Heart left ventricle (tissue), 16 donors: Measurements from ENCODE around the gene RFX1. TPM values are rescaled to one million over a fixed set of nuclear protein-coding genes. Genes with fewer than 3 reads are reported as not detected.

Experiments
- ATAC-seq, 4 donors: fragments of 200-7000 bp; cut with Tn5 transposase; one replicate each; pipeline ENCODE4 v1.9.1; 2020 to 2022; ENCODE audit warnings: moderate library complexity in 4 of 4, mild to moderate bottlenecking in 3 of 4, moderate number of reproducible peaks in 1 of 4
- DNase-seq, 5 donors: peaks; one replicate each; pipeline ENCODE4 v3.0.0-alpha.2; 2020
- H3K27ac ChIP-seq, 12 donors: fragments of 200-600 bp; sonication (generic) in 4 of 12; one replicate each; pipeline versions ENCODE4 v1.5.0 to v1.8.0; 2016 to 2022; ENCODE audit warnings: mild to moderate bottlenecking in 2 of 12
- H3K27me3 ChIP-seq, 9 donors: fragments of 200-600 bp; sonication (generic) in 2 of 9; one replicate each; pipeline versions ENCODE4 v1.5.1 to v1.8.0; 2016 to 2022; ENCODE audit warnings: mild to moderate bottlenecking in 3 of 9
- H3K36me3 ChIP-seq, 9 donors: fragments of 200-600 bp; sonication (generic) in 2 of 9; one replicate each; pipeline versions ENCODE4 v1.5.0 to v1.8.0; 2018 to 2022; ENCODE audit warnings: mild to moderate bottlenecking in 2 of 9
- H3K4me1 ChIP-seq, 12 donors: fragments of 200-600 bp; sonication (generic) in 4 of 12; one replicate each; pipeline versions ENCODE4 v1.5.0 to v1.8.0; 2016 to 2022; ENCODE audit warnings: mild to moderate bottlenecking in 3 of 12
- H3K4me3 ChIP-seq, 12 donors: fragments of 200-600 bp; sonication (generic) in 4 of 12; one replicate each; pipeline versions ENCODE4 v1.5.0 to v1.8.0; 2017 to 2022; ENCODE audit warnings: mild to moderate bottlenecking in 9 of 12, moderate library complexity in 4 of 12
- H3K9me3 ChIP-seq, 12 donors: fragments of 200-600 bp; sonication (generic) in 4 of 12; one replicate each; pipeline versions ENCODE4 v1.5.0 to v1.8.0; 2016 to 2022; ENCODE audit warnings: mild to moderate bottlenecking in 1 of 12
- CTCF ChIP-seq, 12 donors: fragments of 200-600 bp; sonication (generic) in 4 of 12; IDR thresholded peaks; one replicate each; pipeline versions ENCODE4 v1.5.0 to v1.8.0; 2018 to 2022; ENCODE audit warnings: antibody characterized with exemption in 12 of 12, mild to moderate bottlenecking in 5 of 12
- POLR2A ChIP-seq, 2 donors: fragments of 450-650 bp; IDR thresholded peaks; one replicate each; pipeline ENCODE4 v1.6.1; 2017; ENCODE audit warnings: antibody characterized with exemption in 2 of 2, mild to moderate bottlenecking in 2 of 2, moderate library complexity in 2 of 2
- WGBS, 4 donors: extraction: QIAGEN DNeasy Blood & Tissue Kit in 2 of 4; methylation state at CpG; one replicate each; pipeline versions ENCODE4 v1.1.5 to v1.1.7; 2013 to 2018; 5-methylcytosine and 5-hydroxymethylcytosine counted together
- intact Hi-C, 10 donors: fragments of 100-400 bp; cut with DNase I; formaldehyde crosslinking; loops; one replicate each; pipeline versions ENCODE4 v1.11.1 to v1.14.2; 2022
- polyA plus RNA-seq, 2 donors: library from polyadenylated mRNA; stranded (reverse); fragments of 200-250 nt; gene quantifications; one replicate each; pipeline ENCODE4 v1.2.3, GENCODE V29; 2013
- total RNA-seq, 9 donors: library from RNA; depleted of rRNA in 2 of 9; stranded (reverse); fragments of >200 nt in 2 of 9; fragmentation: NEBNext Ultra II Directional in 3 of 9; extraction: Animal tissue kit (Norgen Biotek cat#: 25700) in 3 of 9; gene quantifications; one replicate each; pipeline versions ENCODE4 v1.1.0 to v1.2.4, GENCODE V29; 2016 to 2023
- donor health status: ischemic (EF 13 %, LVEDD 7.1; RV severe dilation, severe dysfunction).
- donor health status: healthy with polysubstance abuse.
- donor health status: DM: no; HTN: yes; CAD: no.
- donor health status: DM: no; HTN: no; CAD: no.
- donor health status: ischemic (EF 25% LVEDD 6.9; RV normal size, moderate dysfunction).
- donor health status: ischemic (EF 25% LVEDD 5.7; RV mildly dilated, moderate dysfunction).
- donor health status: healthy.
- donor health status: DM: yes; HTN: yes; CAD: no.
- donor health status: ischemic (EF 35%, LVEDD 5.7; RV mildly dilated, moderate dysfunction).
- donor health status: nonischemic (EF 11% LVEDD 7.7; RV severe dilation, severe dysfunction).
- donor health status: DM: yes; HTN: yes; CAD: no.
- donor health status: PGD.
- donor health status: ischemic (EF 29% LVEDD 5.4; RV normal size, mild dysfunction).
- donor health status: nonischemic (EF 23%, LVEDD 6.1; RV moderate dilation, normal function).

Gene RFX1
- total and polyA plus RNA-seq, 11 donors = 4.0 to 15.4 (median 8.6) TPM

- Histone ChIP-seq H3K27me3 (no peaks in the 10 kb centered on the region), H3K4me1 (peaks cover 0 to 52% (median 32%) of the 10 kb centered on the region in 12 donors), H3K4me3 (no peak overlapping the region), H3K27ac (peak overlapping the region; percentile 22 to 100 (median 98)), H3K9me3 (peaks cover 0 to 9% (median 0%) of the 10 kb centered on the region in 12 donors), H3K36me3 (peaks cover 0 to 7% (median 0%) of the 10 kb centered on the region in 9 donors)
- TF ChIP-seq POLR2A (IDR thresholded peaks at IDR 0.05) (no peak), CTCF (IDR thresholded peaks at IDR 0.05) (no peak)
- DNase-seq (peak in 3 of 5 donors; percentile 28 to 36 (median 29)), ATAC-seq (no peak)
- intact Hi-C loops = loop anchor here in 6 of 10 donors (2.0 to 10.0 kb wide), 2 partner anchors 49 to 51 kb away; partner anchors contain the start of gene DCAF15 (in 6 of the 6)
- WGBS, 4 donors = 27 to 35% (median 35%) methylated on average over 10 of the region's 10 CpGs
Observed at GRCh38 chr19:14003251-14004055, 2.7 kb downstream of the RFX1 start.

DNA sequence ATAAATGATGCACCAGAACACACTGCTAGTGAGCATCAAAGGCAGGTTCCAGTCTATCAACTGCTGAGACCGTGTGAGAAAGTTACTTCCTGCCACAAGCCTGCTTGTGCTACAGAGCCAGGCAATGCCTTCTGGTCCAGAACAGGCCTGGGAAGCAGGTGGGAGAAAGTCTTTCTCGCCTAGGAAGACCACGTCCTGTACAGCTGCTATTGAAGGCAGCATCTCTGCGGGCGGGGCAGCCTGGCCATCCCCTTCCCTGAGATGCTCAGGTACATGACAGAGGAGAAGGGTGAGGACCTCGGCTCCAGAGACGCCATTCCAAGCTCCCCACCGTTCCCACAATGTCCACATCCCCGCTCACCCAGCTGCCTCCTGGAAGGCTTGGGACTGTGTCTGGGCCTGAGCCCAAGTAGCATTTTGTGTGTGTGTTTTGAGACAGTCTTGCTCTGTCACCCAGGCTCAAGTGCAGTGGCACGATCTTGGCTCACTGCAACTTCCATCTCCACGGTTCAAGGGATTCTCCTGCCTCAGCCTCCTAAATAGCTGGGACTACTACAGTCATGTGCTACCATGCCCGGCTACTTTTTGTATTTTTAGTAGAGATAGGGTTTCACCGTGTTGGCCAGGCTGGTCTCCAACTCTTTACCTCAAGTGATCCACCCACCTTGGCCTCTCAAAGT lies 3.4 kb downstream of the RFX1 start:
- Histone ChIP-seq H3K27me3 (no peaks in the 10 kb centered on the region), H3K4me1 (peaks cover 0 to 52% (median 32%) of the 10 kb centered on the region in 12 donors), H3K27ac (peak overlapping the region; percentile 22 to 100 (median 98)), H3K36me3 (peaks cover 0 to 9% (median 0%) of the 10 kb centered on the region in 9 donors), H3K9me3 (peaks cover 0 to 10% (median 0%) of the 10 kb centered on the region in 12 donors), H3K4me3 (no peak overlapping the region)
- DNase-seq (peak in 3 of 5 donors; percentile 20 to 40 (median 28)), ATAC-seq (no peak)
- no peak for TF ChIP-seq CTCF (IDR thresholded peaks at IDR 0.05)
- no peak for TF ChIP-seq POLR2A (IDR thresholded peaks at IDR 0.05)
- intact Hi-C loops = loop anchor here in 4 of 10 donors (10.0 kb wide), 1 partner anchor 48 kb away; the partner anchor contains the start of gene DCAF15 (in 4 of the 4)
- 56 to 60% (median 57%) methylated on average over 10 to 13 of the region's 13 CpGs for WGBS, 4 donors

- ATAC-seq (no peak), DNase-seq (peak in 1 of 5 donors; percentile 3)
- peaks cover 0 to 16% (median 0%) of the 10 kb centered on the region in 9 donors for H3K36me3 ChIP-seq
- peak overlapping the region in 1 of 12 donors; percentile 32 for H3K27ac ChIP-seq
- H3K9me3 ChIP-seq = peaks cover 0 to 10% (median 0%) of the 10 kb centered on the region in 12 donors
- intact Hi-C loops = loop anchor here in 4 of 10 donors (10.0 kb wide), 1 partner anchor 46 kb away; the partner anchor contains the start of gene DCAF15 (in 4 of the 4)
- no peak overlapping the region for H3K4me3 ChIP-seq
- TF ChIP-seq POLR2A (IDR thresholded peaks at IDR 0.05) = no peak
- no peak for TF ChIP-seq CTCF (IDR thresholded peaks at IDR 0.05)
- WGBS, 4 donors = 82 to 86% (median 85%) methylated on average over 13 of the region's 13 CpGs
- peaks cover 0 to 47% (median 32%) of the 10 kb centered on the region in 12 donors for H3K4me1 ChIP-seq
- no peaks in the 10 kb centered on the region for H3K27me3 ChIP-seq
Observed at GRCh38 chr19:14000691-14001375, 5.3 kb downstream of the RFX1 start.
